SK-N-SH treated with all-trans-retinoic acid at 6 μM for 48 hours (cell line): ENCODE measurements around the gene ARSJ.

Experiments used
- ATAC-seq: fragments of 200-7000 bp; cut with Tn5 transposase; 3 replicates; pipeline ENCODE4 v1.9.1; 2020; ENCODE audit warnings: mild to moderate bottlenecking, moderate library complexity
- BACH2 ChIP-seq: fragments of 250-450 bp; sonication (Bioruptor Pico); IDR thresholded peaks from 2 replicates; pipeline ENCODE4 v1.9.0; 2021; ENCODE audit warnings: mild to moderate bottlenecking, borderline replicate concordance
- CSDC2 ChIP-seq: fragments of 250-450 bp; sonication (Bioruptor Pico); IDR thresholded peaks from 2 replicates; pipeline ENCODE4 v1.5.0; 2020; ENCODE audit warnings: mild to moderate bottlenecking, moderate library complexity
- CSRNP3 ChIP-seq: fragments of 250-450 bp; sonication (Bioruptor Pico); IDR thresholded peaks from 2 replicates; pipeline ENCODE4 v1.5.1; 2021; ENCODE audit warnings: mild to moderate bottlenecking, moderate library complexity
- ESRRG ChIP-seq: fragments of 250-450 bp; sonication (Bioruptor Pico); IDR thresholded peaks from 2 replicates; pipeline ENCODE4 v1.6.1; 2021; ENCODE audit warnings: mild to moderate bottlenecking
- GLIS3 ChIP-seq: fragments of 250-450 bp; sonication (Bioruptor Pico); IDR thresholded peaks from 2 replicates; pipeline ENCODE4 v1.5.0; 2020; ENCODE audit warnings: mild to moderate bottlenecking, moderate library complexity
- ISL1 ChIP-seq: fragments of 250-450 bp; sonication (Bioruptor Pico); IDR thresholded peaks from 2 replicates; pipeline ENCODE4 v2.1.2; 2022; ENCODE audit warnings: mild to moderate bottlenecking, moderate library complexity
- OSR1 ChIP-seq: fragments of 250-450 bp; sonication (Bioruptor Pico); IDR thresholded peaks from 2 replicates; pipeline ENCODE4 v1.8.0; 2022; ENCODE audit warnings: moderate library complexity, mild to moderate bottlenecking, inconsistent platforms
- POU6F1 ChIP-seq: fragments of 250-450 bp; sonication (Bioruptor Pico); IDR thresholded peaks from 2 replicates; pipeline ENCODE4 v1.8.0; 2021; ENCODE audit warnings: low read depth, mild to moderate bottlenecking, moderate library complexity, borderline replicate concordance
- PPARA ChIP-seq: fragments of 250-450 bp; sonication (Bioruptor Pico); IDR thresholded peaks from 2 replicates; pipeline ENCODE4 v1.5.0; 2020; ENCODE audit warnings: mild to moderate bottlenecking, borderline replicate concordance
- RARB ChIP-seq: fragments of 250-450 bp; sonication (Bioruptor Pico); IDR thresholded peaks from 2 replicates; pipeline ENCODE4 v1.8.0; 2021; ENCODE audit warnings: mild to moderate bottlenecking, moderate library complexity
- ZC3H10 ChIP-seq: fragments of 250-450 bp; sonication (Bioruptor Pico); IDR thresholded peaks from 2 replicates; pipeline ENCODE4 v1.5.1; 2021; ENCODE audit warnings: mild to moderate bottlenecking, moderate library complexity
- ZFP3 ChIP-seq: fragments of 250-450 bp; sonication (Bioruptor Pico); IDR thresholded peaks from 2 replicates; pipeline ENCODE4 v1.5.0; 2020; ENCODE audit warnings: mild to moderate bottlenecking, moderate library complexity
- ZFP30 ChIP-seq: fragments of 450-650 bp; formaldehyde crosslinking; IDR thresholded peaks from 2 replicates; pipeline ENCODE4 v1.5.0; 2022; ENCODE audit warnings: mild to moderate bottlenecking, moderate library complexity
- ZNF565 ChIP-seq: fragments of 450-650 bp; formaldehyde crosslinking; conservative IDR thresholded peaks from 2 replicates; pipeline ENCODE4 v1.5.0; 2020; ENCODE audit warnings: low read depth, mild to moderate bottlenecking, moderate library complexity
- ZNF8 ChIP-seq: fragments of 450-650 bp; formaldehyde crosslinking; IDR thresholded peaks from 2 replicates; pipeline ENCODE4 v1.5.0; 2020; ENCODE audit warnings: mild to moderate bottlenecking, moderate library complexity
- TF ChIP-seq, protein P1 (sequence below): fragments of 250-450 bp; sonication (Bioruptor Pico); IDR thresholded peaks from 2 replicates; pipeline ENCODE4 v1.5.1; 2020; ENCODE audit warnings: low read depth, mild to moderate bottlenecking, moderate library complexity
- TF ChIP-seq, protein P2 (sequence below): fragments of 250-450 bp; sonication (Bioruptor Pico); IDR thresholded peaks from 2 replicates; pipeline ENCODE4 v1.8.0; 2020; ENCODE audit warnings: mild to moderate bottlenecking, moderate library complexity, borderline replicate concordance
- TF ChIP-seq, protein P3 (sequence below): fragments of 250-450 bp; sonication (Bioruptor Pico); IDR thresholded peaks from 2 replicates; pipeline ENCODE4 v1.5.0; 2020; ENCODE audit warnings: mild to moderate bottlenecking, moderate library complexity

Gene ARSJ

DNA sequence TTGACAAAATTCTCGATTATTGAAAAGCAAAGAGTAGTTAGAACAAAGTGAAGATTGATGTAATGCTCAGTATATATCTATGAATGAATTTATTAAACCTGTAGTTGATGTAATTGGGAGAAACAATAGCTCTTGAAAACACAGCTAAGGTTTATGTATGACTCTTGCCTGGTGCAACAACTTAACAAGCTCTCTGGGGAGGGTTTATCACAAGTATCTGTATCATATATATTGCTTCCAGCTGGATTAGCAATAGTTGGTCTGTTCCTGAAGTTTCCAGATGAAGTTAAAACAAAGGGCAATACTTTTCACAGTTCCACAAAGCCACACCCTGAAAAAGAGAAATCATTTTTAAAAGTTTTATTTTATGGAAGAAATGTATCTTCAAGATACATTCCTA is 91.4 kb downstream of the ARSJ start:
- ATAC-seq = no peak
- TF ChIP-seq, protein P1, sequence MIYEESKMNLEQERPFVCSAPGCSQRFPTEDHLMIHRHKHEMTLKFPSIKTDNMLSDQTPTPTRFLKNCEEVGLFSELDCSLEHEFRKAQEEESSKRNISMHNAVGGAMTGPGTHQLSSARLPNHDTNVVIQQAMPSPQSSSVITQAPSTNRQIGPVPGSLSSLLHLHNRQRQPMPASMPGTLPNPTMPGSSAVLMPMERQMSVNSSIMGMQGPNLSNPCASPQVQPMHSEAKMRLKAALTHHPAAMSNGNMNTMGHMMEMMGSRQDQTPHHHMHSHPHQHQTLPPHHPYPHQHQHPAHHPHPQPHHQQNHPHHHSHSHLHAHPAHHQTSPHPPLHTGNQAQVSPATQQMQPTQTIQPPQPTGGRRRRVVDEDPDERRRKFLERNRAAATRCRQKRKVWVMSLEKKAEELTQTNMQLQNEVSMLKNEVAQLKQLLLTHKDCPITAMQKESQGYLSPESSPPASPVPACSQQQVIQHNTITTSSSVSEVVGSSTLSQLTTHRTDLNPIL = no peak
- TF ChIP-seq GLIS3 (no peak), CSRNP3 (CRISPR knock-in tag) (no peak), OSR1 (no peak), ZFP30 (CRISPR knock-in tag) (no peak), ZFP3 (no peak), ZNF565 (CRISPR knock-in tag) (no peak), POU6F1 (CRISPR knock-in tag) (no peak), BACH2 (CRISPR knock-in tag) (no peak), CSDC2 (CRISPR knock-in tag) (no peak)

GRCh38 chr4:113885291-113885690 is 94.2 kb downstream of the ARSJ start:
- no peak for TF ChIP-seq PPARA (CRISPR knock-in tag)
- TF ChIP-seq ZNF8 (CRISPR knock-in tag) = no peak
- TF ChIP-seq, protein P1 = no peak
- no peak for TF ChIP-seq POU6F1 (CRISPR knock-in tag)
- no peak for TF ChIP-seq BACH2 (CRISPR knock-in tag)
- ATAC-seq = no peak

GRCh38 chr4:113884655-113885054 is 94.8 kb downstream of the ARSJ start:
- ATAC-seq = no peak
- TF ChIP-seq BACH2 (CRISPR knock-in tag) = no peak
- no peak for TF ChIP-seq ZNF565 (CRISPR knock-in tag)
- no peak for TF ChIP-seq ISL1 (CRISPR knock-in tag)
- TF ChIP-seq, protein P1 = no peak
- no peak for TF ChIP-seq CSRNP3 (CRISPR knock-in tag)
- no peak for TF ChIP-seq ZFP3
- no peak for TF ChIP-seq RARB
- TF ChIP-seq ESRRG (CRISPR knock-in tag) = no peak
- TF ChIP-seq ZC3H10 = no peak

DNA sequence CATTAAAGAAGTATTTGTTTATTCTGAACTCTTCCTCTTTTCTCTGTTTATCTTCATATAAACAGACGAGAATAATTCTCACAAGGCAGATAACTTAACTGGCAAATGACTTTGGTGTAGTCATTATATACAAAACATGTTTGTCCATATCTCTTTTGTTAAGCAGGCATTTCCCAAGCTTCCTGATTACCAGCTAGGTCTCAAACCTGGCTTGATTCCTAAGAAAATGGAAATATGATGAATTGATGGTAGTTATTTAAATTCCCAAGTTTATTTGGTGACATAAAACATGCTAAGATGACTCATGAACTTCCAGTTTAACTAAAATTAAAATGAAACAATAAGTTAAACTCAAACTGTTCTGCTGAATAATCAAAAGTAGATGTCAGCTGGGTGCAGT is 96.8 kb downstream of the ARSJ start:
- ATAC-seq = no peak
- TF ChIP-seq, protein P2, sequence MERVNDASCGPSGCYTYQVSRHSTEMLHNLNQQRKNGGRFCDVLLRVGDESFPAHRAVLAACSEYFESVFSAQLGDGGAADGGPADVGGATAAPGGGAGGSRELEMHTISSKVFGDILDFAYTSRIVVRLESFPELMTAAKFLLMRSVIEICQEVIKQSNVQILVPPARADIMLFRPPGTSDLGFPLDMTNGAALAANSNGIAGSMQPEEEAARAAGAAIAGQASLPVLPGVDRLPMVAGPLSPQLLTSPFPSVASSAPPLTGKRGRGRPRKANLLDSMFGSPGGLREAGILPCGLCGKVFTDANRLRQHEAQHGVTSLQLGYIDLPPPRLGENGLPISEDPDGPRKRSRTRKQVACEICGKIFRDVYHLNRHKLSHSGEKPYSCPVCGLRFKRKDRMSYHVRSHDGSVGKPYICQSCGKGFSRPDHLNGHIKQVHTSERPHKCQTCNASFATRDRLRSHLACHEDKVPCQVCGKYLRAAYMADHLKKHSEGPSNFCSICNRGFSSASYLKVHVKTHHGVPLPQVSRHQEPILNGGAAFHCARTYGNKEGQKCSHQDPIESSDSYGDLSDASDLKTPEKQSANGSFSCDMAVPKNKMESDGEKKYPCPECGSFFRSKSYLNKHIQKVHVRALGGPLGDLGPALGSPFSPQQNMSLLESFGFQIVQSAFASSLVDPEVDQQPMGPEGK (CRISPR knock-in tag) = no peak
- TF ChIP-seq, protein P1 = no peak
- TF ChIP-seq ESRRG (CRISPR knock-in tag) (no peak), PPARA (CRISPR knock-in tag) (no peak), BACH2 (CRISPR knock-in tag) (no peak), ZNF565 (CRISPR knock-in tag) (no peak), RARB (no peak)
- TF ChIP-seq, protein P3, sequence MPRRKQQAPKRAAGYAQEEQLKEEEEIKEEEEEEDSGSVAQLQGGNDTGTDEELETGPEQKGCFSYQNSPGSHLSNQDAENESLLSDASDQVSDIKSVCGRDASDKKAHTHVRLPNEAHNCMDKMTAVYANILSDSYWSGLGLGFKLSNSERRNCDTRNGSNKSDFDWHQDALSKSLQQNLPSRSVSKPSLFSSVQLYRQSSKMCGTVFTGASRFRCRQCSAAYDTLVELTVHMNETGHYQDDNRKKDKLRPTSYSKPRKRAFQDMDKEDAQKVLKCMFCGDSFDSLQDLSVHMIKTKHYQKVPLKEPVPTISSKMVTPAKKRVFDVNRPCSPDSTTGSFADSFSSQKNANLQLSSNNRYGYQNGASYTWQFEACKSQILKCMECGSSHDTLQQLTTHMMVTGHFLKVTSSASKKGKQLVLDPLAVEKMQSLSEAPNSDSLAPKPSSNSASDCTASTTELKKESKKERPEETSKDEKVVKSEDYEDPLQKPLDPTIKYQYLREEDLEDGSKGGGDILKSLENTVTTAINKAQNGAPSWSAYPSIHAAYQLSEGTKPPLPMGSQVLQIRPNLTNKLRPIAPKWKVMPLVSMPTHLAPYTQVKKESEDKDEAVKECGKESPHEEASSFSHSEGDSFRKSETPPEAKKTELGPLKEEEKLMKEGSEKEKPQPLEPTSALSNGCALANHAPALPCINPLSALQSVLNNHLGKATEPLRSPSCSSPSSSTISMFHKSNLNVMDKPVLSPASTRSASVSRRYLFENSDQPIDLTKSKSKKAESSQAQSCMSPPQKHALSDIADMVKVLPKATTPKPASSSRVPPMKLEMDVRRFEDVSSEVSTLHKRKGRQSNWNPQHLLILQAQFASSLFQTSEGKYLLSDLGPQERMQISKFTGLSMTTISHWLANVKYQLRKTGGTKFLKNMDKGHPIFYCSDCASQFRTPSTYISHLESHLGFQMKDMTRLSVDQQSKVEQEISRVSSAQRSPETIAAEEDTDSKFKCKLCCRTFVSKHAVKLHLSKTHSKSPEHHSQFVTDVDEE (CRISPR knock-in tag) = no peak
